GM21825 (cell line): ENCODE data around the gene KRT75.

Source experiments
- ATAC-seq: cut with Tn5 transposase; IDR thresholded peaks from one replicate; pipeline ENCODE4 v1.9.1; 2021; ENCODE audit warnings: mild to moderate bottlenecking, moderate library complexity; ENCODE audit not compliant: unreplicated experiment

KRT75 gene

DNA sequence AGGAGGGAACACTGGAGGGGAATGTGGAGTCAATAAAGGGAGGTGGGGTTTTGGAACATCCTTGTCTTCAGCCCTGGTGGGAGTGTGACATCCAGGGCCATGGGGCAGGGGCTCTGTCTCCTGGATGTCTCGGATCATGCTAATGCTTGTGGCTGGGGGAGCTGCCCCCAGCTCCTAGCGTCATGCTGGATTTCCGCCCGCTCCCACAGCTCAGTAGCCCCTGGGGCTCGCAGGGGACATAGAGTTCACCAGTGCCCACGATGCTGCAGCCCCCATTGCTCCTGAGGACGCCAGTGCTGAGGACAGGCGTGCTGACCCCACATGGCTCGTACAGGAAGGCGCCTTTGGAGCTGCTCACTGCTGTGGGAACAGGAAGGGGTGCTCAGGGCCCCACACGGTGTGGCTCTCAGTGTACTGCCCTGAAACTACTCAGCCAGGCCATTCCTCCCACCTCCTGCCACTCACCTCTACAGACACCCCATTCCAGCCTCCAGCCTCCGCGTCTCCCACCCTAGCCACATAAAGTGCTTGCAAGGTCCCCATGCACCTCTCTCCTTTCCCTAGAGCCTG, 39.2 kb downstream of the KRT75 start:
- ATAC-seq, result no peak

DNA sequence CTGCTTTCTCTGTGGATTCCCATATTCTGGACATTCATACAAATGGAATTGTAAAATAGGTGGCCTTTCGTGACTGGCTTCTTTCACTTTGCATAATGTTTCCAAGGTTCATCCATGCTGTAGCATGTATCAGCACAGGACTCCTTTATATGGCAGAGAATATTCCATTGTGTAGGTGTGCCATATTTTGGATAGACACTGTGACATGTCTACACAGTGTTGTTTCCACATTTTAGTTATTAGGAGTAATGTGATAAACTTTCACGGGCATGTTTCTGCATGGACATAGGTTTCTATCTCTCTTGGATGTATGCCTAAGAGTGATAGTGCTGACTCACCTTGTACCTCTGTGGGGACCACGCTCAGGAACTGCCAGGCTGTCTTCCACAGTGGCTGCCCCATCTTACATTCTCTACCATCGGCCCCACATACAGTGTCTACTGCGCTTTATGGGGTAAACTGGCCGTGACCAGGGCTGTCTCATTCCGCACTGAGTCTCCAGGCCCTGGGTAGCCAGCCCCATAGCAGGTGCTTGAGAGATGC, 41.6 kb downstream of the KRT75 start:
- no peak for ATAC-seq

DNA sequence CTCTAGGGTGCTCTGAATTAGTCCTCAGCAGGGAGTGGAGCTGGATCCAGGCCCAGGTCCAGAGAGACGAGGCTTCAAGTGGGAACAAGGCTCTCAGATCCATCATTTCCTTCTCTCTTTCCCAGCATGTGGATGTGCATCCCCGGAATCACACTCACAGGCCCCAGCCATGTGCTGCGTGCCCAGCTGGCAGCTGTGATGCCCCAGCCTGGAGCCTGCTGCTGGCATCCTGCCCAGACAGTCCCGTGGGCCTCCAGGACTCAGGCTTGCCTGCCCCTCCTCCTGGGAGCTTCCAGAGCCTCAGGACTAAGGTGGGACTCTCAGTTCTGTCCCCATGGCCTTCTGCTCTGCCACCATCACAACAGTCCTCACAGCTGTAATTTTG, 42.6 kb downstream of the KRT75 start:
- no peak for ATAC-seq

DNA sequence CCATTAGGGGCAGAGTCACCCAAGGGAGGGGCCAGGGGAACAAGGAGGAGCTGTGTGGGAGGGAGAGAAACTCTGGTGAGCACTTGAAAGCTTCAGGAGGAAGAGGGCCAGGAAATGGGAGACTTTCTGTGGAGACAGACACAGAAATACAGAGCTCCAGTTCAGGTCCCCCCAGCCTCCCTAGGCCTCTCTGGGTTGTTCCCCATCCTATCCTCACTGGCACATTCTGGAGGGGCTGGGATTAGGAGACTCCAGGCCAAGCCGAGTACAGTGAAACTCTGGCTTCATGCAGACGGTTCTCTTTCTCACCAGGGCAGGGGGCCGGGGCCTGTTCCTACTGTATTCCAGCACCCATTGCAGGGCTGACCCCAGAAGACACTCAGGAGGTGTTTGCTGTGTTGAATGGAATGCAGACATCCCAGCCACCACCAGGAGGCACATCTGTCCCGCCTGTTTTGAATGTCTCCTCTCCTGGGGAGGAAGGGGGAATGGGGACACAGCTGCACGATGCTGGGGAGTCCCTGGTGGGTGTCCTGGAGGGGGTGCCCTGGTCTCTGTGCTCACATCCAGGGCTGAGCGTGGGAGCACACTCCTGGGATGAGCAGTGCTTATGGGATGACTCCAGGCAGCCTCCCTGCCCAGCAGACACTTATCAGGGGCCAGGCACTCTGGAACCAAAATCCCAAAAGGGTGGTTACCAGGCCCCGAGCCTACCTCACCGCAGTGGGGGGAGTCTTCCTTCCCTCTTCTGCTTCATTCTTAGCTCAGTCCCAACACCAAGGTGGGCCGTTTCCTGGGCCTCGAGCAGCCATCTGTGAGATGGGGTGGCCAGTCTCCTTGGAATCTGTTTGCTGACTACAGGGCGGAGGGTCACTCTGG, 43.2 kb downstream of the KRT75 start:
- ATAC-seq, result no peak

DNA sequence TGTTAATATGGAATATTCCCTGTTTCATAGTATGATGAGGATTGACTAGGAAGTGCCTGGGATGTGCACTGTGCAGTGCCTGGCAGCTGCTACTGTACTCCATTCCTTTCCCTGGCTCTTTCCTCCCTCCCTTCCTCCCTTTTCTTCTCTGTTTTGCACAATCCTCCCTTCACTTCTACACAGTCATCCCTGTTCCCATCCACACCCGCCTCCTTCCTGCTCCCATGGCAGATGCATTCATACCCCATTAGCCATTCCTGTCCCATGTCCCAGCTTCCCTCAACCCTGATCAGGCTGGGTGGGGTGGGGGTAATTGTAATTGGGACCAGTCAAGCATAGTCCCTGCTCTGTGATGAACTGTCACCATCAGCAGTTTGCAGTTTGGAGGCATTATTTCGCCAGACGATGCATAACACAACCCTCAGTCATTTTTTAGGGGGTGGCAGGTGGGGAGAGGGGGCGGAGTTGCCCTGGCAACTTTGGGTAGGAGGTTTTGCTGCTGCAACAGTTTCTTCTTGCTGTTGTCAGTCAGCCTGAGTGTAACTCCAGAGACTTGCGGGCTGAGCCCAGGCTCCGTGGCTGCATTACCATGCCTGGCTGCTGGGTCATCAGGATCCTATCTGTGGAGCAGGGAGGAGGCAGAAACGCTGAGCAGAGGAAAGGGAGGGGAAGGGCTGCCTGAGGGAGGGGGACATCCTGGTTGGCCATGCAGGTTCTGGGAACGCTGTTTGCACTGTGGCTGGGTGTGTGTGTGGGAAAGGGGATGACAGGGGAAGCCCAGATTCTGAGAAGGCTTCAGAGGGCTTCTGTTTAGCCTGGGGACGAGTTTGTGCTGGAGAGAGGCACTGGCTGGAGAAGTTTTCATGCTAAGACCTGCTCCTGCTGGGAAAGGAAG, 44.6 kb downstream of the KRT75 start:
- ATAC-seq, result no peak

DNA sequence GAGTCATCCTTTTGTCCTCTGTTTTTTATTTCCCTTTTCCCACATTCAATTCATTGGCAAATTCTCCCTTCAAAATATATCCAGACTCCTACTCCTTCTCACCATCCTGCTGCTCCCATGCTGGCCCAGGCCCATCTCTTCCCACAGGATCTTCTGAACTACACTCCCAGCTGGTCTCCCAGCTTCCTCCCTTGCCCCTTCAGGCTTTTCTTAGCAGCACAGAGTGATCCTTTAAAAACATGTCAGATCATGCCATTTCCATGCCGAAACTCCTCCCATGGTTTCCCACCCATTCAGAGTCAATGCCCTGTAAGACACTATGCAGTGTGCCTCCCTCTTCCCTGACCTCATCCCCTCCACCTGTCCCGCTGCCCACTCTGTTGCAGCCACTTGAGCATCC, 46.3 kb downstream of the KRT75 start:
- no peak for ATAC-seq

DNA sequence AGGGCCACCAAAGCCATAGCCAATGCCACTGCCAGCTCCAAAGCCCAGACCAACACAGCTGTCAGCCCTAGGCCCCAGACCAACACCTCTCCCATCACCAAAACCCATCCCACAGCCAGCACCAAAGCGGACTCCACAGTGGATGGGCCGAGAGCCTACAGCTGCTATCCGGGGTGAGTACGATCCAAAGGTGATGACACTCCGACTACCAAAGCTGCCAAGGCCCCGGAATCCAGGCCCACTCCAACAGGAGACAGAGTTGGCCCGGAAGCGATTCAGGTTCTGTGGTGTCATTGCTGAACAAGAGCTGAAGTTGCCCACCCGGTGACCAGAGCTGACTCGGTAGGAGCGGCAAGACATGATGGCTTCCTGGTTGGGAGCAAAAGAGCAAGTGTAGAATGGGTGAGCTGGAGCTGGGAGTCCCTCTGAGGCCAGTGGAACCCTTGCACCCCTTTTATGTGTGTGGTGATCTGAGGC, 48.9 kb downstream of the KRT75 start, which contains the start of gene KRT84:
TSS of gene KRT84 (minus strand) at position 427 of the 477 bp plus-strand sequence. CDS start at position 360, 67 bp downstream.
- ATAC-seq, result no peak

DNA sequence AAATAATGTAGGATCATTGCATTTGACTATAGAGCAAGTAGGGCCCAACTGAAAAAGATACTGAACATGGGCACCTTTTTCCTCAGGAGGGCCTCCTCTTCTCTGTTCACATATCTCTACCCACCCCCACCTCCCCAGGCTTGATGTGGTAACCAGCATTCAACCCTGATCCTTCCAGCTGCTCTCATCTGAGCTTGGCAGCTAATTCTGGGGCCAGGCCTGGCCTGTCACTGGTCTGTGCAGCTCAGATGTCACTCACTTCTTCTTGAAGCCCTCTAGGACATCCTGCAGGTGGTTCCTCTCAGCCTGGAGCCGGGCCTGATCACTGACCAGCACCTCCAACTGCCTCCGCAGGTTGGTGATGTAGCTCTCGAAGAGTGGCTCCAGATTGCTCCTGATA, 50.8 kb downstream of the KRT75 start:
- ATAC-seq, result no peak

DNA sequence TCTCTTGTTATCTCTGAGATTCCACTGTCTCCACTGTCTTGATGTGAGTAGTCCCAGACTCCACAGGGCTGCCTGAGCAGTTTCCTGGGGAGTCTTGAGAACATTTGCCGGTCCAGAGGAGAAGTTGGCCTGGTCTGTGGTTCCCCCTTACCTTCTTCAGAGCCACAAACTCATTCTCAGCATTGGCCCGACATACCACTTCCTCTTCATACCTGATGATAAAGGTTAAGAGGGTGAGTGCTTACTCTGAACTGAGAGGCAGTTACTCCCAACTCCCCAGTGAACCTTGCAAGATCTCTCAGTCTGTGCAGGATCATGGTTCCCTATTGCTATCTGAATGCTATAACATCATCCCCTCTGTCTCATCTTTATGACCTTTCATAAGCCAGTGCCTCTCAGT, 51.3 kb downstream of the KRT75 start:
- ATAC-seq, result no peak

DNA sequence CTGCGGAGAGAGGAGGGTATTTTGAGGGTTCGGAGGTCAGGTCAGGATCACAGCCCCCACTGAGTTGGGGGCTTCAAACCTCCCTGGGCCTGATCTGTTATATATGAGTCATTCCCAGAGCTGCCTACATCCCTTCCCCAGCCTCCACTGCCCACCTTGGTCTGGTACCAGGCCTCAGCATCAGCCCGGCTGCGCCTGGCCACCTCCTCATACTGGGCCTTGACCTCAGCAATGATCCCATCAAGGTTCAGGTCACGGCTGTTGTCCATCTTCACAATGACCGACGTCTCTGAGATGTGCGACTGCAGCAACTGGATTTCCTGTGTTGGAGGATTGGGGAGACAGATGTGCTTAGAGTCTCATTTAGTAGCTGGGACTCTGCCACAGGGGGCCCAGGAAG, 53.0 kb downstream of the KRT75 start:
- ATAC-seq, result no peak

DNA sequence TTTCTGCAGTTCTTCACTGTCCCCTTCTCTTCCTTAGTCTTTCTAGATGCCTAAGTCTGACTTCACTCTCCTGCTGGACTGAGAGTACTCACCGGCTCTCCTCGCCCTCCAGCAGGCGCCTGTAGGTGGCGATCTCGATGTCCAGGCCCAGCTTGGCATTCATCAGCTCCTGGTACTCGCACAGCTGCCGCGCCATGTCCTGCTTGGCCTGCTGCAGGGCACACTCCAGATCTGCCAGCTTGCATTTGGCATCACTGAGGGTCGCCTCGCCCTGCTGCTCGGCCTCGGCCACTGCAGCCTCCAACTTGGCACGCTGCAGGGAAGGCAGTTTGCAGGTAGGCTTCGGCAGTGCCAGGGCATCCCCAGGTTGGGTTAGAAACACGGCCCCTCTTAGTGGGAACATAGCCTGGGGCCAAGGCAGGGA, 53.9 kb downstream of the KRT75 start:
- ATAC-seq, result no peak

DNA sequence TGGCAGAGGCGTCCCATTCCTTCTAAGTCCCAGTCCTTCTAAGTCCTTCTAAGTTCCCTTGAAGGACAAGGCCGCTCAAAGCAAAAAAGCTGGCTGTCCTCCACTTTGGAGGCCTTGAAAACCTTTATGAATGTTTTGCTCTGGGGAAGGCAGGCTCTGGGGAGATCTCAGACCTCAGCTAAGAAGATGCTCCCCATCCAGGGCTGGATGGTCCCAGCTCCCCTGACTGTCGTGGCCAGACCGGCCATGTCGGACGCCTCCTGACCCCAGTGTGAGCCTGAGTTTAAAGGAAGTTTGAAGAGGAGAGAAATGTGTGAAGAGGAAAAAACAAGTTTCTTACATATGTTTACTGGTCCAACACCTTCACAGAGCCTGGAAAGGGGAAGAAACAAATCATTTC, 54.6 kb downstream of the KRT75 start:
- no peak for ATAC-seq

DNA sequence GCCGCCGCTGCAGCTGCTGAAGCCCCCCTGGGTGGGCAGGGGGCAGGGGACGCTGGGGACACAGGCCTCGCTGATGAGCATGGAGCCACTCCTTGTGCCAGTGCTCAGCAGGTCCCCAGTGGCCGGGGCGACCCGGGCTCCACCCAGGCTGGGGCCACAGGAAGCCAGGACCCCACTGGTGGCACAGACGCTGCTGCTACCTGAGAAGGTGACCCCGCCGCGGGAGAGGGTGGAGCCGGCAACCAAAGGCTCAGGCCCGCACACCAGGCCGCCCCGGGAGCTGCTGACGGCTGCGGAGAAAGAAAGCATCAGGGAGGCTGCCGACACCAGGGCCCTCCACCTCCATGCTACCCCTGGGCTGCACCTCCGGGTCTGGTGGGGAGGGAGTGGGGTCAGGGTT, 56.1 kb downstream of the KRT75 start:
- no peak for ATAC-seq

DNA sequence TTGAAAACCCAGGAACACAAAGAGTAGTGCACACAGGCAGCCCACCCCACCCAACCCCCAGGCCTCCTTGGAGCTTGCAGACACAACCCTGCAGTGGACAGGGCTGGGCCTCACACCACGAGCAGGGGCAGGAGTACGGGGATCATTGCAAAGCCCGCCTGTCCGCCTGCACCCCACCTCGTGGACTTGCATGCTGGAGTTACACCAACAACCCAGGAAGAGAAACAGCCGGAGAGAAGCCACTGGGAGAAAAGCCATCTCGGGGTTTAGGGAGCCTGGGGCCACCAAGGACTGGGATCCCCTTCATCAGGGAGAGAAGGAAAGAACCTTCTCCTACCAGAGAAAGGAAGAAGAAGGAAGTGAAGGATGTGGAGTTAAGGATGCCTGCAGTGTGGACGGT, 56.9 kb downstream of the KRT75 start:
- no peak for ATAC-seq
